Activated T-cell treated with anti-CD3 and anti-CD28 coated beads, Interleukin-2, amount 50 U/mL, for 4 hours (primary cell): ENCODE results near the gene ST3GAL3. TPM values are rescaled to one million over a fixed set of nuclear protein-coding genes. Genes with fewer than 3 reads are reported as not detected.

Experiments used
- ATAC-seq, 2 donors: fragments of 200-7000 bp; cut with Tn5 transposase; one replicate each; pipeline ENCODE4 v1.10.0; 2021
- DNase-seq: peaks from one replicate; pipeline ENCODE4 v3.0.0-alpha.2; 2020
- H3K27me3 Mint-ChIP-seq: one replicate; pipeline ENCODE4 v1.8.0; 2021; ENCODE audit warnings: low read depth, mixed read lengths
- H3K36me3 Mint-ChIP-seq: one replicate; pipeline ENCODE4 v1.8.0; 2022; ENCODE audit warnings: mixed read lengths; ENCODE audit not compliant: insufficient read depth
- H3K4me1 Mint-ChIP-seq: one replicate; pipeline ENCODE4 v1.8.0; 2021; ENCODE audit warnings: low read depth, mixed read lengths
- H3K4me3 Mint-ChIP-seq: one replicate; pipeline ENCODE4 v1.8.0; 2021; ENCODE audit warnings: mild to moderate bottlenecking, moderate library complexity, mixed read lengths
- H3K9me3 Mint-ChIP-seq: one replicate; pipeline ENCODE4 v1.8.0; 2021; ENCODE audit warnings: mixed read lengths
- total RNA-seq, 3 donors: library from RNA; stranded (reverse); gene quantifications; one replicate each; pipeline ENCODE4 v1.2.1, GENCODE V29; 2021

Gene ST3GAL3
- total RNA-seq, 3 donors from 2014 or later = 5.7 to 6.6 (median 6.3) TPM

DNA sequence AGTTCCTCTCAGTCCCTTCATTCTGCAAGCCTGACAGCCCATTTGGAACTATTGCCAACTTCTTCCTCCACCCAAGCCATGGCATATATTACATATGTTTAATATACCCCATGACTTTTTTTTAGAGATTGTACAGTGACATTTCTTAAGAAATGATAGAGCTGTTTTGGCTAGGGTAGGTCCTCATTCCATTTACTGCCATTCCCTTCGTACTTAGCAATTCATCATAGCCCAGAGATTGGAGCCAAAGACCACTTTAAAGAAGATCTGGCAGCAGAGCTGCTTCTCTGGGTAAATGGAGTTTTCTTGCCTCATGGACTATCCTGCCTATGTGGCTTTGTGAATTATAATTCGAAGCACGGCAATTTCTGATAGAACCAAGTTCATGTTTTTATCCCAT is 93.4 kb downstream of the ST3GAL3 start:
- peaks cover 24% of the 10 kb centered on the region for H3K36me3 Mint-ChIP-seq
- ATAC-seq = no peak
- DNase-seq = no peak
- no peaks in the 10 kb centered on the region for H3K4me1 Mint-ChIP-seq
- H3K27me3 Mint-ChIP-seq = no peaks in the 10 kb centered on the region
- H3K9me3 Mint-ChIP-seq = no peaks in the 10 kb centered on the region
- no peak overlapping the region for H3K4me3 Mint-ChIP-seq

DNA sequence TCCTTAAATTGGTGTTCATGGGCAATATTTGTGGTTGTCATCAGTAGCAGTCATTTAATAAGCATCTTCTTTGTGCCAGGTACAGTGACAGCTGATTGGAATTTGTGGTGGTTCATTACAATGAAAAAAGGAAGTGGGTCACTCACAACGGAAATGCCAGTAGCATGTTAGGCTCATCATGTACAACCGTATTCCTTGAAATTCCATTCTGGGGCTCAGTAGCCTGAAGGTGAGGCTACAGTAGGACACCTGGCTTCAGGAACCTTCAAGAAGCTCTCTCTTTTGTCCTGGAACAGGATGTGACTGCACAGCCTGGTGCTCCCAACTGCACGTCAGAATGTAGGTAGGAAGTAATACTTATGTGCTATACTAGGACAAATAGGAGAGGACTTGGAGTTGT is 93.9 kb downstream of the ST3GAL3 start:
- DNase-seq (no peak), ATAC-seq (no peak)
- Mint-ChIP-seq H3K9me3 (no peaks in the 10 kb centered on the region), H3K4me3 (no peak overlapping the region), H3K36me3 (peaks cover 20% of the 10 kb centered on the region), H3K27me3 (no peaks in the 10 kb centered on the region), H3K4me1 (no peaks in the 10 kb centered on the region)

DNA sequence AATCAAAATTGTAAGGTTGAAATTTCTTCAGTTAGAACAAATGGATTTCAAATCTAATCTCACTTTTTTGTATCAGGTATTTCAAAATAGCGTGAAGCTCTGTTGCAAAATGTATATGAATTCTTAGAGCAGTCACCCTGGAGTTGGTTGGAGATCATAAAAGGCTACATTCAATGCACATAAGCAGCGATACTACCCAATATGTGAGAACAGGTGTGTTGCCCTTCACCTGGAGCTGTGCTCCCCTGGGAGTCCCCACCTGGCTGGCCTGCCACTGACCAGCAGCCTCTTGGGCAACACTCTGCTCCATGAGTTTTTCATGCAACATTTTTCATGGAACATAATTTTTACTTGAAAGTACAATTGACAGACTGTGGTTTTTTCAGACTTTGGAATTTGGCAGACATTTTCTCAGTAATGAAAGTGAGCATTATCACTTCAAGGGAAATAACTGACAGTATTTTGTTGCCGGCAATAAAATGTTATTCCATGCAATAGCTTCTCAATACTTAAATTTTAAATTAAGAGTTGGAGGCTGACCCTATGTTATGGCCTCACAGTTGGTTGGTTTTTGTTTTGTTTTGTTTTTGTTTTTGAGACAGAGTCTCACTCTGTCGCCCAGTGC is 95.1 kb downstream of the ST3GAL3 start:
- ATAC-seq (no peak), DNase-seq (no peak)
- Mint-ChIP-seq H3K36me3 (peaks cover 18% of the 10 kb centered on the region), H3K9me3 (no peaks in the 10 kb centered on the region), H3K4me3 (no peak overlapping the region), H3K4me1 (no peaks in the 10 kb centered on the region), H3K27me3 (no peaks in the 10 kb centered on the region)

DNA sequence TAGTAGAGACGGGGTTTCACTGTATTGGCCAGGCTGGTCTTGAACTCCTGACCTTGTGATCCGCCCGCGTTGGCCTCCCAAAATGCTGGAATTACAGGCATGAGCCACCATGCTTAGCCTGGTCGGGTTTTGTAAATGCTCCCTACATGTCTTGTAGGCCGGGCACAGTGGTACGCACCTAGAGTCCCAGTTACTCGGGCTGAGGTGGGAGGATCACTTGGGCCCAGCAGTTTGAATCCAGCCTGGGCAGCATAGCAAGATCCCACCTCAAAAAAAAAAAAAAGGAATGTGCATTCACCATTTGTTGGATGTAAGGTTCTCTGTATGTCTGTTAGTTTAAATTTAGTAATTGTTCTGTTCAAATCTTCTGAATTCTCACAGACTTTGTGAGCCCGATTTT is 95.8 kb downstream of the ST3GAL3 start:
- DNase-seq (no peak), ATAC-seq (no peak)
- Mint-ChIP-seq H3K4me3 (no peak overlapping the region), H3K9me3 (peaks cover under 1% of the 10 kb centered on the region), H3K36me3 (peaks cover 18% of the 10 kb centered on the region), H3K4me1 (no peaks in the 10 kb centered on the region), H3K27me3 (no peaks in the 10 kb centered on the region)

DNA sequence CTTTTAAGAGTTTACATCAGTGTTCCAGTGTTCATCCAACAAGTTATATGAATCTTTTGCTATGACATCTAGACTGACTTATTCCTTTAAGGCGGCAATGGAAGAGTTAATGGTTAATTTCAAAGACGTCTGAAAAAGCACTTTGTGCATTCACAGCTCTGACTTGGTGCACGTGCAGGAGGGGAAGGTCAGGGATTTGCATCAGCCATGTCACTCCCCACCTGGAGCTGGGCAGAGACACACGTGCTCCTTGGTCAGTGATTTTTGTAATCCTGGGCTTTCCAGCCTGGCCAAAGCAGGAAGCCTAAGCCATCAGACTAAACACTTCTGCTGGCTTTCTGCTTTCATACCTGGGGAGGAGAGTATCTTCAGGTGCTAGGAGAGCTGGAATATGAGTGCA is 96.3 kb downstream of the ST3GAL3 start:
- peaks cover 19% of the 10 kb centered on the region for H3K36me3 Mint-ChIP-seq
- no peak overlapping the region for H3K4me3 Mint-ChIP-seq
- H3K27me3 Mint-ChIP-seq = no peaks in the 10 kb centered on the region
- no peaks in the 10 kb centered on the region for H3K4me1 Mint-ChIP-seq
- ATAC-seq (no peak), DNase-seq (no peak)
- H3K9me3 Mint-ChIP-seq = peaks cover 6% of the 10 kb centered on the region

DNA sequence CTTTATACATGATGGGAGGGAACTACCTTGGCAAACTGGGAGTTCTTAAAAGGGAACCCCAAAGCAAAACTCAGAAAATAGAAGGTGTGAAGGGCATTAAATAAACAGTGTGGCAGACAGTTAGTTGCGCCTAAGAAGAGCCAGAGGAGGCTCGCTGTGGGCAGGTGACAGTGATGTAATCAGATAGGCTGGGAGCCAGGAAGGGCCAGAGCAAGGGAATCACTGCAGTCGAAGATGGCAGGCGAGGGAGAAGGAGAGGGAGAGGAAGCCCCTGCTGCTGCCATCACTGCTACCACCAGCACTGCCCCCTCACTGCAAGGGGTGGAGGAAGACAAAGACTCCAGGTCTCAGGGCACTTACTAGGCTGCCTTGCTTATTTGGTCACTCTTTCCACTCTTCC is 97.2 kb downstream of the ST3GAL3 start:
- H3K4me1 Mint-ChIP-seq = no peaks in the 10 kb centered on the region
- H3K4me3 Mint-ChIP-seq = no peak overlapping the region
- no peaks in the 10 kb centered on the region for H3K27me3 Mint-ChIP-seq
- H3K36me3 Mint-ChIP-seq = peaks cover 21% of the 10 kb centered on the region
- ATAC-seq (no peak), DNase-seq (no peak)
- peaks cover 11% of the 10 kb centered on the region for H3K9me3 Mint-ChIP-seq

DNA sequence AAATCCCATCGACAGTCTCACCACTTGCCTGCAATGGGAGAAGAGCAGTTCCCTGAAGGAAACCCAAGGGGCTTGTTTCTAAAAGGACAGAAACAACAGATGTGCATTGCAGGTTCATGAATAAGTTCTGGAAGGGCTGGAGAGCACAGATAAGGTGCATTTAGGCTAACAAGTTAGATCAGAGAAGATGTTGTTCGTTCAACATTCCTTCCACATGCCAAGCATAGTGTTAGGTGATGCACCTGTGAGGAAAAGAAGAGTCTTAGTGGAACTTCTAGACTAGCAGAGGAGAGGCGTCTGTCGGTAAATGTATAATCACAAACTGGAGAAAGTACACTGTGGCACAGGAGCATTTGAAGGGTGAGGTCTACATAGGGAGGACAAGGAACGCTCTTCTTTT is 98.0 kb downstream of the ST3GAL3 start:
- ATAC-seq (no peak), DNase-seq (no peak)
- H3K27me3 Mint-ChIP-seq = no peaks in the 10 kb centered on the region
- H3K4me3 Mint-ChIP-seq = no peak overlapping the region
- H3K9me3 Mint-ChIP-seq = peaks cover 11% of the 10 kb centered on the region
- H3K36me3 Mint-ChIP-seq = peaks cover 20% of the 10 kb centered on the region
- H3K4me1 Mint-ChIP-seq = no peaks in the 10 kb centered on the region

DNA sequence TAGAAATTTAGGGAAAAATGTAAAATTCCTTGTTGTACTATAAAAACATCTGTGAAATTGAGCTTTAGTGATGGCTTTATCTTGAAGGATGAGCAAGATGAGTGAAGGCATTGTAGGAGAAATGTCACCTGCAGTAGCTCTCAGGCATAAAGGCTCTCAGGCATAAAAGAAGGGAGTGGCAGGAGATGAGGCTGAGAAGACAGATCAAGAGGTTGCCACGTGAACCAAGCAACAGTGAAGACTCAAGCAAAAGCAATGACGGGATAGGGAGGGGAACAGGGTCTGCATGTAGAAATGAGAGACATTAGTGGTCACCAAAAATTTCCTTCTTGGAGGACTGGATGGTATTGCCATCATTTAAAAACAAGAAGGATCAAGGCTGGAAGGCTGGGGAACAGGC is 98.8 kb downstream of the ST3GAL3 start:
- Mint-ChIP-seq H3K4me3 (no peak overlapping the region), H3K4me1 (no peaks in the 10 kb centered on the region), H3K9me3 (peaks cover 11% of the 10 kb centered on the region), H3K36me3 (peaks cover 22% of the 10 kb centered on the region), H3K27me3 (no peaks in the 10 kb centered on the region)
- ATAC-seq (no peak), DNase-seq (no peak)

DNA sequence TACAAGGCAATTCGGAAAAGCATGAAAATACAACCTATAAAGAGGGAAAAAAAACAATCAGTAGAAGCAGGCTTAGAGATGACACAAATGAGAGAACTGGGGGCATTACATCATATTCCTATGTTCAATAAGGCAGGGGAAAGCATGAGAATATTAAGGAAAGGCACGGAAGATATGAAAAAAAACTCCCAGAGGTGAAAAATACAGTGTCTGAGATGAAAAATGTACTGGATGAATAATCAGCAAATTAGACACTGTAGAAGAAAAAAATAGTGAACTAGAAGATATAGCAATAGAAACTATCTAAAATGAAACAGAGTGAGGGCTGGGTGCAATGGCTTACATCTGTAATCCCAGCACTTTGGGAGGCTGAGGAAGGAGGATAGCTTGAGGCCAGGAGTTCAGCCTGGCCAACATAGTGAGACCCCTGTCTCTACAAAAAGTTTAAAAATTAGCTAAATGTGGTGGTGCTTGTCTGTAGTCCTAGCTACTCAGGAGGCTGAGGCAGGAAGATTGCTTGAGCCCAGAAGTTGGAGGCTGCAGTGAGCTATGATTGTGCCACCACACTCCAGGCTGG is 101.8 kb downstream of the ST3GAL3 start:
- DNase-seq (no peak), ATAC-seq (no peak)
- no peak overlapping the region for H3K4me3 Mint-ChIP-seq
- no peaks in the 10 kb centered on the region for H3K27me3 Mint-ChIP-seq
- no peaks in the 10 kb centered on the region for H3K4me1 Mint-ChIP-seq
- H3K9me3 Mint-ChIP-seq = peaks cover 11% of the 10 kb centered on the region
- H3K36me3 Mint-ChIP-seq = peaks cover 32% of the 10 kb centered on the region

DNA sequence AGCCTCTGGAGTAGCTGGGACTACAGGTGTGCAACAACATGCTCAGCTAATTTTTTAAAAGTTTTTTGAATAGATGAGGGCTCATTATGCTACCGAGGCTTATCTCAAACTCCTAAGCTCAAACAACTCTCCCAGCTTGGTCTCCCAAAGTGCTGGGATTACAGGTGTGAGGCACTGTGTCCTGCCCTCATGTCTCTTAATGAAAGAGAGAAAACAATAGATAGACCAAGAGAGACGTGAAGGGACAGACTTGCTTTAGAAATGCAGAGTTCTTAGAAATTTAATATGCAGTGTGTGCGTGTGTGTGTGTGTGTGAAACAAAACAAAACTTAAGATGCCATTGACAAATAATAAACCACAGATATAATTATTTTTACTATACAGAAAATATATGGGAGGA is 105.2 kb downstream of the ST3GAL3 start:
- ATAC-seq = no peak
- DNase-seq = no peak
- Mint-ChIP-seq H3K4me3 (no peak overlapping the region), H3K36me3 (peaks cover 49% of the 10 kb centered on the region), H3K4me1 (no peaks in the 10 kb centered on the region), H3K27me3 (no peaks in the 10 kb centered on the region), H3K9me3 (peaks cover 11% of the 10 kb centered on the region)

DNA sequence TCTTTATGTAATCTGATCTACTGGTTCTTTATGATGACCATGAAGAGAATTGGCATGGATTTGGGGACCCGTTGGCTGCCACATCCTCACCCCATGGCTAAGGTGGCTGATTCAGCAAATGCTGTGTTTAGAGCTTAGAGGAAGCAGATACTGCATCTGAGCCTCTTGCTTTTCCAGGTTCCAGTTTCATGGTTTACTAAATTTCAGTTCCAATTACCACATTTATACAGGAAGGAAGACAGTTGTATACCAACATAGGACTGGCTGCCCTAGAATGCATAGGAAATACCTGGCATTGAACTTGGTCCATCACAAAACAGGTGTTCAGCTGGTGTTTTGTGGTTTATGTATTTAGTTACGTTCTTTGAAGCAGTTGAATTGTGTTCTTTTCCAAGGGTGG is 107.1 kb downstream of the ST3GAL3 start:
- DNase-seq = no peak
- H3K4me3 Mint-ChIP-seq = no peak overlapping the region
- no peak for ATAC-seq
- H3K9me3 Mint-ChIP-seq = peaks cover 11% of the 10 kb centered on the region
- H3K4me1 Mint-ChIP-seq = no peaks in the 10 kb centered on the region
- H3K36me3 Mint-ChIP-seq = peaks cover 47% of the 10 kb centered on the region
- no peaks in the 10 kb centered on the region for H3K27me3 Mint-ChIP-seq

DNA sequence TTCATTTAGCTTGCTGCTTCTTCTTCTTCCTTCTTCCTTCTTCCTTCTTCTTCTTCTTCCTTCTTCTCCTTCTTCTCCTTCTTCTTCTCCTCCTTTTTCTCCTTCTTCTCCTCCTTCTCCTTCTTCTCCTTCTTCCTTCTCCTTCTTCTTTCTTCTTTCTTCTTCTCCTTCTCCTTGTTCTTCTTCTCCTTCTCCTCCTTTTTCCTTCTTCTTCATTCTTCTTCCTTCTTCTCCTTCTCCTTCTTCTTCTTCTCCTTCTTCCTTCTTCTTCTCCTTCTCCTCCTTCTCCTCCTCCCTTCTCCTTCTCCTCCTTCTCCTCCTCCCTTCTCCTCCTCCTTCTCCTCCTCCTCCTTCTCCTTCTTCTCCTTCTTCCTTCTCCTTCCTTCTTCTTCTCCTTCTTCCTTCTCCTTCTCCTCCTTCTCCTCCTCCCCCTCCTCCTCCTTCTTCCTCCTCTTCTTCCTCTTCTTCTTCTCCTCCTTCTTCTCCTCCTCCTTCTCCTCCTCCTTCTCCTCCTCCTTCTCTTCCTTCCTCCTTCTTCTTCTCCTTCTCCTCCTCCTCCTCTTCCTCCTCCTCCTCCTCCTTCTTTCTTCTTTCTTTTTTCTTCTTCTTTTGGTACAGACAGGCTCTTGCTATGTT is 110.1 kb downstream of the ST3GAL3 start:
- no peak for ATAC-seq
- Mint-ChIP-seq H3K27me3 (no peaks in the 10 kb centered on the region), H3K4me3 (no peak overlapping the region), H3K9me3 (peaks cover 11% of the 10 kb centered on the region), H3K36me3 (peaks cover 53% of the 10 kb centered on the region), H3K4me1 (peaks cover 2% of the 10 kb centered on the region)
- DNase-seq = no peak

DNA sequence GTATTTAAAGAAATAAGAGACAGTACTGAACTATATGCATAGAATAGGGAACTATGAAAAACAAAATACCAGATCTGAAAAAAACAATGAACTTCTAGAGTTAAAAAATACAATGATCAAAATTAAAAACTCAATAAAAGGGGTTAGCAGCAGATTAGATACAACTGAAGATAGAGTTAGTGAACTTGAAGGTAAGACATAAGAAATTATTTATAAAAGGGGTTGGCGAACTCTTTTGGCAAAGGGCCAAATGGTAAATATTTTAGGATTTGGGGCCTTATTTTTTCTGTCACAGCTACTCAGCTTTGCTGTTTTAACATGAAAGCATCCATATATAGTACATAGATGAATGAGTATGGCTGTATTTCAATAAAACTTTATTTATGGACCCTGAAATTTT is 111.4 kb downstream of the ST3GAL3 start:
- no peaks in the 10 kb centered on the region for H3K27me3 Mint-ChIP-seq
- H3K4me1 Mint-ChIP-seq = peaks cover 2% of the 10 kb centered on the region
- peaks cover 61% of the 10 kb centered on the region for H3K36me3 Mint-ChIP-seq
- ATAC-seq (no peak), DNase-seq (no peak)
- H3K4me3 Mint-ChIP-seq = no peak overlapping the region
- H3K9me3 Mint-ChIP-seq = peaks cover 11% of the 10 kb centered on the region

DNA sequence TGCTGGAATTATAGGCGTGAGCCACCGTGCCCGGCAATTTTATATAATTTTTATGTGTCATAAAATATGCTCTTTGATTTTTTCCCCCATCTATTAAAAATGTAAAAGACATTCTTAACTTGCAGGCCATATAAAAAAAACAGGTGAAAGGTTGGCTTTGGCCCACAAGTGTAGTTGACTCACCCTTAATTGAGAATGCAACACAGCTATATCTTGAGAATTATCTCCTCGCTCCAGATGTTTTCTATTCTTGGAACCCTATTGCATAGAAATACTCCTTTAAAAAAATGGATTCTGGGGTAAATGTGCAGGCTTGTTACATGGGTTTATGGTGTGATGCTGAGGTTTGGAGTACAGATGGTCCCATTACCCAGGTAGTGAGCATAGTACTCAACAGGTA is 112.0 kb downstream of the ST3GAL3 start:
- Mint-ChIP-seq H3K4me3 (no peak overlapping the region), H3K4me1 (peaks cover 2% of the 10 kb centered on the region), H3K27me3 (no peaks in the 10 kb centered on the region), H3K9me3 (peaks cover 11% of the 10 kb centered on the region), H3K36me3 (peaks cover 58% of the 10 kb centered on the region)
- DNase-seq = no peak
- no peak for ATAC-seq

DNA sequence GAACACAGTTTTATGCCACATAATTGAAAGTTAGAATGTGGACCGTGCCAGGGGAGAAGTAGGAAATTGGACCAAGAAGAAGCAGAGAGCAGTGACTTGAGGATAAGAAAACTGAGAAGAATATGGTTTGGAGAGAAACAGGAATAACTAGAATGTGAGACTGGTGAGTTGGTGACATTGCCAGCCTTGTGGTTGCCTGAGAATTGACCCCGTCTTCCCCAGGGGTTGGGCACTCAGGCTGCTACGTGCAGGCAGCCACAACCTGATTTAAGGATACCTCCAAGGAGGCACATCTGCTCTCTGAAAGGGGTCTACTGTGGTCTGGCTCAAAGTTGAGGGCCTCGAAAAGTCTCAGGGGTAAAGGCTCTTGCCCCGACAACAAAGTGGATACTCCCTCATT is 114.1 kb downstream of the ST3GAL3 start:
- H3K4me3 Mint-ChIP-seq = no peak overlapping the region
- peaks cover 46% of the 10 kb centered on the region for H3K36me3 Mint-ChIP-seq
- peaks cover 3% of the 10 kb centered on the region for H3K4me1 Mint-ChIP-seq
- no peak for ATAC-seq
- no peak for DNase-seq
- H3K9me3 Mint-ChIP-seq = peaks cover 11% of the 10 kb centered on the region
- H3K27me3 Mint-ChIP-seq = no peaks in the 10 kb centered on the region
